SJSA1 (cell line): ENCODE results near the gene GADD45A. TPM values are rescaled to one million over a fixed set of nuclear protein-coding genes. Genes with fewer than 3 reads are reported as not detected.

Experiments
- DNase-seq, 2 experiments: peaks; one replicate each; pipeline ENCODE4 v3.0.0-alpha.2; 2015 to 2020; ENCODE audit warnings: low spot score in 2 of 2, low read depth in 1 of 2
- H3K27ac ChIP-seq: fragments of 250-450 bp; sonication (Bioruptor Pico); 2 replicates; pipeline ENCODE4 v1.5.1; 2020; ENCODE audit warnings: mild to moderate bottlenecking, moderate library complexity
- H3K27me3 ChIP-seq: fragments of 250-450 bp; sonication (Bioruptor Pico); replicated peaks from 2 replicates; pipeline ENCODE4 v1.5.1; 2020; ENCODE audit warnings: mild to moderate bottlenecking, moderate library complexity
- H3K36me3 ChIP-seq: fragments of 250-450 bp; sonication (Bioruptor Pico); 2 replicates; pipeline ENCODE4 v1.5.1; 2020; ENCODE audit warnings: mild to moderate bottlenecking
- H3K4me1 ChIP-seq: fragments of 250-450 bp; sonication (Bioruptor Pico); replicated peaks from 2 replicates; pipeline ENCODE4 v1.6.1; 2021; ENCODE audit warnings: mild to moderate bottlenecking
- H3K4me3 ChIP-seq: fragments of 250-450 bp; sonication (Bioruptor Pico); 2 replicates; pipeline ENCODE4 v1.5.1; 2020; ENCODE audit warnings: mild to moderate bottlenecking
- H3K9me3 ChIP-seq: fragments of 250-450 bp; sonication (Bioruptor Pico); replicated peaks from 2 replicates; pipeline ENCODE4 v1.5.1; 2020; ENCODE audit warnings: mild to moderate bottlenecking
- total RNA-seq: library from RNA; depleted of rRNA; stranded (reverse); fragments of >200 nt; shearing (Covaris generic); gene quantifications from 2 replicates; pipeline ENCODE4 v1.2.3, GENCODE V29; 2014; rRNA removed

GADD45A gene
- total RNA-seq, result 63.1 and 125 TPM in 2 replicates

GRCh38 chr1:67685067-67685557 is at the start of gene GADD45A:
Gene GADD45A (plus strand): TSS chr1:67685201. CDS start chr1:67685495, 294 bp downstream.
- H3K36me3 ChIP-seq, result peaks cover 50% of the 10 kb centered on the region
- peaks cover 43% of the 10 kb centered on the region for H3K4me1 ChIP-seq
- peak; percentile 97 to 99 for DNase-seq
- peak within 1 kb of the TSS; percentile 80 for H3K27ac ChIP-seq
- peak within 1 kb of the TSS; percentile 91 for H3K4me3 ChIP-seq
- no peaks in the 10 kb centered on the region for H3K27me3 ChIP-seq
- H3K9me3 ChIP-seq, result 0 out of 2 replicates have a peak, but pooled peaks cover 3% of the 10 kb centered on the region

- Histone ChIP-seq H3K27ac (no peak overlapping the region), H3K36me3 (no peaks in the 10 kb centered on the region), H3K9me3 (no peaks in the 10 kb centered on the region), H3K27me3 (no peaks in the 10 kb centered on the region), H3K4me3 (no peak overlapping the region), H3K4me1 (no peaks in the 10 kb centered on the region)
- DNase-seq, result no peak
Observed at GRCh38 chr1:67636146-67636545, 48.9 kb upstream of the GADD45A start.

- H3K27me3 ChIP-seq, result no peaks in the 10 kb centered on the region
- H3K27ac ChIP-seq, result no peak overlapping the region
- H3K4me1 ChIP-seq, result peaks cover 15% of the 10 kb centered on the region
- H3K4me3 ChIP-seq, result no peak overlapping the region
- no peaks in the 10 kb centered on the region for H3K9me3 ChIP-seq
- no peak for DNase-seq
- no peaks in the 10 kb centered on the region for H3K36me3 ChIP-seq
Observed at GRCh38 chr1:67639361-67639760, 45.6 kb upstream of the GADD45A start.

- no peak overlapping the region for H3K4me3 ChIP-seq
- no peaks in the 10 kb centered on the region for H3K36me3 ChIP-seq
Observed at GRCh38 chr1:67642629-67643028, 42.4 kb upstream of the GADD45A start.

GRCh38 chr1:67644566-67644965 is 40.4 kb upstream of the GADD45A start:
- no peaks in the 10 kb centered on the region for H3K9me3 ChIP-seq
- H3K36me3 ChIP-seq, result no peaks in the 10 kb centered on the region
- H3K27ac ChIP-seq, result no peak overlapping the region
- H3K27me3 ChIP-seq, result no peaks in the 10 kb centered on the region
- DNase-seq, result no peak
- peaks cover 40% of the 10 kb centered on the region for H3K4me1 ChIP-seq
- no peak overlapping the region for H3K4me3 ChIP-seq

More at GRCh38 chr1:67642629-67643028, 42.4 kb upstream of the GADD45A start:
- Histone ChIP-seq H3K27me3 (no peaks in the 10 kb centered on the region), H3K4me1 (peaks cover 36% of the 10 kb centered on the region), H3K27ac (peak overlapping the region; percentile 62), H3K9me3 (no peaks in the 10 kb centered on the region)
- peak; percentile 84 to 91 for DNase-seq

- no peak overlapping the region for H3K4me3 ChIP-seq
- H3K27ac ChIP-seq, result no peak overlapping the region
- H3K9me3 ChIP-seq, result no peaks in the 10 kb centered on the region
- H3K4me1 ChIP-seq, result peaks cover 40% of the 10 kb centered on the region
- no peak for DNase-seq
- no peaks in the 10 kb centered on the region for H3K27me3 ChIP-seq
- H3K36me3 ChIP-seq, result no peaks in the 10 kb centered on the region
Observed at GRCh38 chr1:67645495-67646144, 39.4 kb upstream of the GADD45A start.

GRCh38 chr1:67646145-67647035 is 38.6 kb upstream of the GADD45A start:
- DNase-seq, result peak in 1 of 2 experiments; percentile 30
- no peak overlapping the region for H3K27ac ChIP-seq
- H3K4me1 ChIP-seq, result peaks cover 40% of the 10 kb centered on the region
- no peak overlapping the region for H3K4me3 ChIP-seq
- H3K36me3 ChIP-seq, result no peaks in the 10 kb centered on the region
- H3K27me3 ChIP-seq, result no peaks in the 10 kb centered on the region
- no peaks in the 10 kb centered on the region for H3K9me3 ChIP-seq

- Histone ChIP-seq H3K4me1 (peaks cover 37% of the 10 kb centered on the region), H3K9me3 (no peaks in the 10 kb centered on the region), H3K36me3 (no peaks in the 10 kb centered on the region), H3K27ac (no peak overlapping the region), H3K4me3 (no peak overlapping the region), H3K27me3 (no peaks in the 10 kb centered on the region)
- DNase-seq, result peak in 1 of 2 experiments; percentile 24
Observed at GRCh38 chr1:67647036-67647798, 37.8 kb upstream of the GADD45A start.

- peaks cover 35% of the 10 kb centered on the region for H3K4me1 ChIP-seq
- H3K27ac ChIP-seq, result no peak overlapping the region
- no peaks in the 10 kb centered on the region for H3K36me3 ChIP-seq
- H3K27me3 ChIP-seq, result no peaks in the 10 kb centered on the region
- no peak overlapping the region for H3K4me3 ChIP-seq
- no peak for DNase-seq
- no peaks in the 10 kb centered on the region for H3K9me3 ChIP-seq
Observed at GRCh38 chr1:67647814-67648358, 37.1 kb upstream of the GADD45A start.

- Histone ChIP-seq H3K27me3 (no peaks in the 10 kb centered on the region), H3K4me3 (no peak overlapping the region), H3K27ac (no peak overlapping the region), H3K36me3 (no peaks in the 10 kb centered on the region), H3K4me1 (peaks cover 32% of the 10 kb centered on the region), H3K9me3 (no peaks in the 10 kb centered on the region)
- DNase-seq, result no peak
Observed at GRCh38 chr1:67648582-67649326, 36.2 kb upstream of the GADD45A start.

- DNase-seq, result no peak
- no peak overlapping the region for H3K4me3 ChIP-seq
- H3K27ac ChIP-seq, result no peak overlapping the region
- peaks cover 32% of the 10 kb centered on the region for H3K4me1 ChIP-seq
- H3K27me3 ChIP-seq, result no peaks in the 10 kb centered on the region
- H3K36me3 ChIP-seq, result no peaks in the 10 kb centered on the region
- no peaks in the 10 kb centered on the region for H3K9me3 ChIP-seq
Observed at GRCh38 chr1:67650061-67650460, 34.9 kb upstream of the GADD45A start.

- no peaks in the 10 kb centered on the region for H3K36me3 ChIP-seq
- no peaks in the 10 kb centered on the region for H3K27me3 ChIP-seq
- peaks cover 27% of the 10 kb centered on the region for H3K4me1 ChIP-seq
- H3K4me3 ChIP-seq, result no peak overlapping the region
- no peak overlapping the region for H3K27ac ChIP-seq
- no peak for DNase-seq
- H3K9me3 ChIP-seq, result no peaks in the 10 kb centered on the region
Observed at GRCh38 chr1:67651031-67651430, 34.0 kb upstream of the GADD45A start.

GRCh38 chr1:67652800-67653199 is 32.2 kb upstream of the GADD45A start:
- DNase-seq, result no peak
- Histone ChIP-seq H3K9me3 (no peaks in the 10 kb centered on the region), H3K36me3 (no peaks in the 10 kb centered on the region), H3K4me3 (no peak overlapping the region), H3K4me1 (peaks cover 9% of the 10 kb centered on the region), H3K27ac (no peak overlapping the region), H3K27me3 (no peaks in the 10 kb centered on the region)
